HepG2 (cell line): ENCODE measurements around the gene PITX3. TPM values are rescaled to one million over a fixed set of nuclear protein-coding genes. Genes with fewer than 3 reads are reported as not detected.
A peak's percentile ranks its signal among the peaks of the same experiment; 100 is the strongest.

Experiments used
- FOXA1 ChIP-seq, 2 experiments: fragments of 450-650 bp in 1 of 2; sonication (generic) in 1 of 2; formaldehyde crosslinking in 1 of 2; IDR thresholded peaks; 2 replicates each; pipeline versions ENCODE4 v1.4.0 to v1.6.1; 2016 to 2020; ENCODE audit warnings: missing genetic modification reagents in 1 of 2
- PHF21A ChIP-seq: sonication (generic); formaldehyde crosslinking; IDR thresholded peaks from 2 replicates; pipeline ENCODE4 v1.5.0; 2020; ENCODE audit warnings: mild to moderate bottlenecking, missing genetic modification reagents
- PRPF4 ChIP-seq: fragments of 200-400 bp; formaldehyde crosslinking; IDR thresholded peaks from 2 replicates; pipeline ENCODE4 v1.6.1; 2016; ENCODE audit warnings: low read length, low read depth; ENCODE audit not compliant: poor library complexity, severe bottlenecking
- ZFP37 ChIP-seq: sonication (generic); formaldehyde crosslinking; IDR thresholded peaks from 2 replicates; pipeline ENCODE4 v1.4.0; 2020; ENCODE audit warnings: missing genetic modification reagents, borderline replicate concordance
- ZNF431 ChIP-seq: sonication (generic); formaldehyde crosslinking; IDR thresholded peaks from 2 replicates; pipeline ENCODE4 v1.9.0; 2022; ENCODE audit warnings: missing genetic modification reagents, low read depth, mild to moderate bottlenecking, borderline replicate concordance
- ZNF557 ChIP-seq: sonication (generic); formaldehyde crosslinking; IDR thresholded peaks from 2 replicates; pipeline ENCODE4 v1.4.0; 2020; ENCODE audit warnings: missing genetic modification reagents
- ZNF713 ChIP-seq: sonication (generic); formaldehyde crosslinking; IDR thresholded peaks from 2 replicates; pipeline ENCODE4 v1.4.0; 2020; ENCODE audit warnings: mild to moderate bottlenecking, missing genetic modification reagents
- ZNF788 ChIP-seq: sonication (generic); formaldehyde crosslinking; IDR thresholded peaks from 2 replicates; pipeline ENCODE4 v1.5.0; 2020; ENCODE audit warnings: mild to moderate bottlenecking, missing genetic modification reagents, borderline replicate concordance
- ZNF792 ChIP-seq: IDR thresholded peaks from 2 replicates; pipeline ENCODE4 v1.6.1; 2016
- ZSCAN22 ChIP-seq: sonication (generic); formaldehyde crosslinking; IDR thresholded peaks from 2 replicates; pipeline ENCODE4 v1.4.0; 2020; ENCODE audit warnings: mild to moderate bottlenecking, missing genetic modification reagents
- polyA plus RNA-seq, 8 experiments: library from polyadenylated mRNA; depleted of rRNA in 3 of 8; stranded (reverse) in 7 of 8; unstranded in 1 of 8; fragments of >200 nt; fragmentation: Illumina TruSeq in 4 of 8; extraction: Trizol in 4 of 8; gene quantifications; 2 replicates each; pipeline versions ENCODE4 v1.2.1 to v1.2.3, GENCODE V29; 2011 to 2016; ENCODE audit warnings: low read depth in 4 of 8, missing spikeins in 1 of 8, mixed read lengths in 1 of 8; ENCODE audit not compliant: insufficient read depth in 1 of 8
- total RNA-seq, 5 experiments: library from RNA; depleted of rRNA; stranded (reverse); fragments of >200 nt; fragmentation: Illumina TruSeq; extraction: Trizol; gene quantifications; 2 replicates each; pipeline ENCODE4 v1.2.3, GENCODE V29; 2016; ENCODE audit warnings: low read depth in 1 of 5
- TF ChIP-seq, protein P1 (sequence below): sonication (generic); formaldehyde crosslinking; IDR thresholded peaks from 2 replicates; pipeline ENCODE4 v1.4.0; 2020; ENCODE audit warnings: missing genetic modification reagents, borderline replicate concordance
- TF ChIP-seq, protein P2 (sequence below): sonication (generic); formaldehyde crosslinking; IDR thresholded peaks from 2 replicates; pipeline ENCODE4 v1.9.0; 2021; ENCODE audit warnings: missing genetic modification reagents, borderline replicate concordance
- TF ChIP-seq, protein P3 (sequence below): sonication (generic); formaldehyde crosslinking; conservative IDR thresholded peaks from 2 replicates; pipeline ENCODE4 v1.4.0; 2020; ENCODE audit warnings: mild to moderate bottlenecking, missing genetic modification reagents, moderate library complexity
- TF ChIP-seq, protein P4 (sequence below): sonication (generic); formaldehyde crosslinking; IDR thresholded peaks from 2 replicates; pipeline ENCODE4 v1.5.0; 2020; ENCODE audit warnings: mild to moderate bottlenecking, missing genetic modification reagents, moderate library complexity
- TF ChIP-seq, protein P5 (sequence below): sonication (generic); formaldehyde crosslinking; IDR thresholded peaks from 2 replicates; pipeline ENCODE4 v1.4.0; 2020; ENCODE audit warnings: missing genetic modification reagents, mild to moderate bottlenecking, borderline replicate concordance

PITX3 gene
- total and polyA plus RNA-seq, 2 of the 13 experiments (the other 11 are each of a cell fraction or from before 2014, with no cell fraction given): not detected

DNA sequence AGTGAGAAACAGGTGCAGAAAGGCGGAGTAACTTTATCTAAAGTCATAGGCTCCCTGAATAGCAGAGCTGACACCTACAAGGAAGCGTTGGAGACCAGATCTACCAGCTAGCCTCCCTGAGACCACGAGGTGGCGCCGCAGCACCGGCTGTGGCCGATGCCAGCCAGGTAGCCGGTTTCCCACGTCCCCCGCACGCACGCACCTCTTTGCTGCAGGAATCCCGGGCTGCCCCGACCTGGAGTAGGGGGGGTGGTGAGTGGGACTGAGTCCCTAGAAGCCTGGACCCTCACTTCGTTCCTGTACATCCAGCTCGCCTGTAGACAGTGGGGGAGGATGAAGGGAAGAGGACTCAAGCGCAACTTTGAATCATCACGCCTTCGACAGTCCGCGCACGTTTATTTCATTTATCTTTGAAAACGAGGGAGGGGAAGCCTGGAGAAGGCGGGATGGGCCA is 11.5 kb downstream of the PITX3 start (continued):
- TF ChIP-seq, protein P1, sequence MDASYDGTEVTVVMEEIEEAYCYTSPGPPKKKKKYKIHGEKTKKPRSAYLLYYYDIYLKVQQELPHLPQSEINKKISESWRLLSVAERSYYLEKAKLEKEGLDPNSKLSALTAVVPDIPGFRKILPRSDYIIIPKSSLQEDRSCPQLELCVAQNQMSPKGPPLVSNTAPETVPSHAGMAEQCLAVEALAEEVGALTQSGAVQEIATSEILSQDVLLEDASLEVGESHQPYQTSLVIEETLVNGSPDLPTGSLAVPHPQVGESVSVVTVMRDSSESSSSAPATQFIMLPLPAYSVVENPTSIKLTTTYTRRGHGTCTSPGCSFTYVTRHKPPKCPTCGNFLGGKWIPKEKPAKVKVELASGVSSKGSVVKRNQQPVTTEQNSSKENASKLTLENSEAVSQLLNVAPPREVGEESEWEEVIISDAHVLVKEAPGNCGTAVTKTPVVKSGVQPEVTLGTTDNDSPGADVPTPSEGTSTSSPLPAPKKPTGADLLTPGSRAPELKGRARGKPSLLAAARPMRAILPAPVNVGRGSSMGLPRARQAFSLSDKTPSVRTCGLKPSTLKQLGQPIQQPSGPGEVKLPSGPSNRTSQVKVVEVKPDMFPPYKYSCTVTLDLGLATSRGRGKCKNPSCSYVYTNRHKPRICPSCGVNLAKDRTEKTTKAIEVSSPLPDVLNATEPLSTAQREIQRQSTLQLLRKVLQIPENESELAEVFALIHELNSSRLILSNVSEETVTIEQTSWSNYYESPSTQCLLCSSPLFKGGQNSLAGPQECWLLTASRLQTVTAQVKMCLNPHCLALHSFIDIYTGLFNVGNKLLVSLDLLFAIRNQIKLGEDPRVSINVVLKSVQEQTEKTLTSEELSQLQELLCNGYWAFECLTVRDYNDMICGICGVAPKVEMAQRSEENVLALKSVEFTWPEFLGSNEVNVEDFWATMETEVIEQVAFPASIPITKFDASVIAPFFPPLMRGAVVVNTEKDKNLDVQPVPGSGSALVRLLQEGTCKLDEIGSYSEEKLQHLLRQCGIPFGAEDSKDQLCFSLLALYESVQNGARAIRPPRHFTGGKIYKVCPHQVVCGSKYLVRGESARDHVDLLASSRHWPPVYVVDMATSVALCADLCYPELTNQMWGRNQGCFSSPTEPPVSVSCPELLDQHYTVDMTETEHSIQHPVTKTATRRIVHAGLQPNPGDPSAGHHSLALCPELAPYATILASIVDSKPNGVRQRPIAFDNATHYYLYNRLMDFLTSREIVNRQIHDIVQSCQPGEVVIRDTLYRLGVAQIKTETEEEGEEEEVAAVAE (CRISPR knock-in tag): no peak
- TF ChIP-seq ZNF431 (CRISPR knock-in tag): 0 out of 2 replicates have a peak, but pooled peaks have one; percentile 63
- 0 out of 2 replicates have a peak, but pooled peaks have one; percentile 15 for TF ChIP-seq ZFP37
- TF ChIP-seq ZNF557 (CRISPR knock-in tag): no peak
- TF ChIP-seq ZNF713 (CRISPR knock-in tag): no peak
- no peak for TF ChIP-seq ZNF792 (CRISPR knock-in tag)
- TF ChIP-seq, protein P2, sequence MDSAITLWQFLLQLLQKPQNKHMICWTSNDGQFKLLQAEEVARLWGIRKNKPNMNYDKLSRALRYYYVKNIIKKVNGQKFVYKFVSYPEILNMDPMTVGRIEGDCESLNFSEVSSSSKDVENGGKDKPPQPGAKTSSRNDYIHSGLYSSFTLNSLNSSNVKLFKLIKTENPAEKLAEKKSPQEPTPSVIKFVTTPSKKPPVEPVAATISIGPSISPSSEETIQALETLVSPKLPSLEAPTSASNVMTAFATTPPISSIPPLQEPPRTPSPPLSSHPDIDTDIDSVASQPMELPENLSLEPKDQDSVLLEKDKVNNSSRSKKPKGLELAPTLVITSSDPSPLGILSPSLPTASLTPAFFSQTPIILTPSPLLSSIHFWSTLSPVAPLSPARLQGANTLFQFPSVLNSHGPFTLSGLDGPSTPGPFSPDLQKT (CRISPR knock-in tag): no peak
- TF ChIP-seq, protein P3, sequence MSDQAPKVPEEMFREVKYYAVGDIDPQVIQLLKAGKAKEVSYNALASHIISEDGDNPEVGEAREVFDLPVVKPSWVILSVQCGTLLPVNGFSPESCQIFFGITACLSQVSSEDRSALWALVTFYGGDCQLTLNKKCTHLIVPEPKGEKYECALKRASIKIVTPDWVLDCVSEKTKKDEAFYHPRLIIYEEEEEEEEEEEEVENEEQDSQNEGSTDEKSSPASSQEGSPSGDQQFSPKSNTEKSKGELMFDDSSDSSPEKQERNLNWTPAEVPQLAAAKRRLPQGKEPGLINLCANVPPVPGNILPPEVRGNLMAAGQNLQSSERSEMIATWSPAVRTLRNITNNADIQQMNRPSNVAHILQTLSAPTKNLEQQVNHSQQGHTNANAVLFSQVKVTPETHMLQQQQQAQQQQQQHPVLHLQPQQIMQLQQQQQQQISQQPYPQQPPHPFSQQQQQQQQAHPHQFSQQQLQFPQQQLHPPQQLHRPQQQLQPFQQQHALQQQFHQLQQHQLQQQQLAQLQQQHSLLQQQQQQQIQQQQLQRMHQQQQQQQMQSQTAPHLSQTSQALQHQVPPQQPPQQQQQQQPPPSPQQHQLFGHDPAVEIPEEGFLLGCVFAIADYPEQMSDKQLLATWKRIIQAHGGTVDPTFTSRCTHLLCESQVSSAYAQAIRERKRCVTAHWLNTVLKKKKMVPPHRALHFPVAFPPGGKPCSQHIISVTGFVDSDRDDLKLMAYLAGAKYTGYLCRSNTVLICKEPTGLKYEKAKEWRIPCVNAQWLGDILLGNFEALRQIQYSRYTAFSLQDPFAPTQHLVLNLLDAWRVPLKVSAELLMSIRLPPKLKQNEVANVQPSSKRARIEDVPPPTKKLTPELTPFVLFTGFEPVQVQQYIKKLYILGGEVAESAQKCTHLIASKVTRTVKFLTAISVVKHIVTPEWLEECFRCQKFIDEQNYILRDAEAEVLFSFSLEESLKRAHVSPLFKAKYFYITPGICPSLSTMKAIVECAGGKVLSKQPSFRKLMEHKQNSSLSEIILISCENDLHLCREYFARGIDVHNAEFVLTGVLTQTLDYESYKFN: 0 out of 2 replicates have a peak, but pooled peaks have one; percentile 11
- TF ChIP-seq, protein P4, sequence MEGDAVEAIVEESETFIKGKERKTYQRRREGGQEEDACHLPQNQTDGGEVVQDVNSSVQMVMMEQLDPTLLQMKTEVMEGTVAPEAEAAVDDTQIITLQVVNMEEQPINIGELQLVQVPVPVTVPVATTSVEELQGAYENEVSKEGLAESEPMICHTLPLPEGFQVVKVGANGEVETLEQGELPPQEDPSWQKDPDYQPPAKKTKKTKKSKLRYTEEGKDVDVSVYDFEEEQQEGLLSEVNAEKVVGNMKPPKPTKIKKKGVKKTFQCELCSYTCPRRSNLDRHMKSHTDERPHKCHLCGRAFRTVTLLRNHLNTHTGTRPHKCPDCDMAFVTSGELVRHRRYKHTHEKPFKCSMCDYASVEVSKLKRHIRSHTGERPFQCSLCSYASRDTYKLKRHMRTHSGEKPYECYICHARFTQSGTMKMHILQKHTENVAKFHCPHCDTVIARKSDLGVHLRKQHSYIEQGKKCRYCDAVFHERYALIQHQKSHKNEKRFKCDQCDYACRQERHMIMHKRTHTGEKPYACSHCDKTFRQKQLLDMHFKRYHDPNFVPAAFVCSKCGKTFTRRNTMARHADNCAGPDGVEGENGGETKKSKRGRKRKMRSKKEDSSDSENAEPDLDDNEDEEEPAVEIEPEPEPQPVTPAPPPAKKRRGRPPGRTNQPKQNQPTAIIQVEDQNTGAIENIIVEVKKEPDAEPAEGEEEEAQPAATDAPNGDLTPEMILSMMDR: peak; percentile 99
- TF ChIP-seq ZSCAN22: no peak
- no peak; the same call in 1 of the 2 replicates for TF ChIP-seq ZNF788
- no peak for TF ChIP-seq PRPF4
- peak; percentile 75 for TF ChIP-seq PHF21A (CRISPR knock-in tag)
- TF ChIP-seq FOXA1 (IDR thresholded peaks at IDR 0.05): no peak
- no peak for TF ChIP-seq FOXA1 (CRISPR knock-in tag; IDR thresholded peaks at IDR 0.05)
- TF ChIP-seq, protein P5, sequence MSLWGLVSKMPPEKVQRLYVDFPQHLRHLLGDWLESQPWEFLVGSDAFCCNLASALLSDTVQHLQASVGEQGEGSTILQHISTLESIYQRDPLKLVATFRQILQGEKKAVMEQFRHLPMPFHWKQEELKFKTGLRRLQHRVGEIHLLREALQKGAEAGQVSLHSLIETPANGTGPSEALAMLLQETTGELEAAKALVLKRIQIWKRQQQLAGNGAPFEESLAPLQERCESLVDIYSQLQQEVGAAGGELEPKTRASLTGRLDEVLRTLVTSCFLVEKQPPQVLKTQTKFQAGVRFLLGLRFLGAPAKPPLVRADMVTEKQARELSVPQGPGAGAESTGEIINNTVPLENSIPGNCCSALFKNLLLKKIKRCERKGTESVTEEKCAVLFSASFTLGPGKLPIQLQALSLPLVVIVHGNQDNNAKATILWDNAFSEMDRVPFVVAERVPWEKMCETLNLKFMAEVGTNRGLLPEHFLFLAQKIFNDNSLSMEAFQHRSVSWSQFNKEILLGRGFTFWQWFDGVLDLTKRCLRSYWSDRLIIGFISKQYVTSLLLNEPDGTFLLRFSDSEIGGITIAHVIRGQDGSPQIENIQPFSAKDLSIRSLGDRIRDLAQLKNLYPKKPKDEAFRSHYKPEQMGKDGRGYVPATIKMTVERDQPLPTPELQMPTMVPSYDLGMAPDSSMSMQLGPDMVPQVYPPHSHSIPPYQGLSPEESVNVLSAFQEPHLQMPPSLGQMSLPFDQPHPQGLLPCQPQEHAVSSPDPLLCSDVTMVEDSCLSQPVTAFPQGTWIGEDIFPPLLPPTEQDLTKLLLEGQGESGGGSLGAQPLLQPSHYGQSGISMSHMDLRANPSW (CRISPR knock-in tag): no peak
